GM12878 (cell line): Measurements from ENCODE around the gene NMBR. TPM values are rescaled to one million over a fixed set of nuclear protein-coding genes. Genes with fewer than 3 reads are reported as not detected.

Experiments used
- ATAC-seq: fragments of 200-7000 bp; cut with Tn5 transposase; 3 replicates; pipeline ENCODE4 v1.9.1; 2020; ENCODE audit warnings: mild to moderate bottlenecking, moderate library complexity
- BruUV-seq: library from RNA; stranded (reverse); fragments of 400-500 nt; replicated peaks from 2 replicates; lab custom pipeline; 2021; lab: Mats Ljungman, UMichigan
- CTCF ChIA-PET: fragments of 300-600 bp; sonication (Branson Sonifier 250); formaldehyde crosslinking; extraction: SDS; loops from one replicate; lab custom pipeline; 2021; ENCODE audit warnings: inconsistent platforms; lab: Yijun Ruan, JAX
- POLR2A ChIA-PET: fragments of 350-600 bp; formaldehyde crosslinking; extraction: SDS; loops from one replicate; lab custom pipeline; 2021; ENCODE audit warnings: inconsistent platforms; lab: Charles Lee
- RAD21 ChIA-PET: fragments of 300-600 bp; sonication (Branson Sonifier 250); formaldehyde crosslinking; loops from one replicate; lab custom pipeline; 2023; ENCODE audit warnings: antibody characterized with exemption; ENCODE audit not compliant: unreplicated experiment; lab: Charles Lee
- SMC1A ChIA-PET: fragments of 300-600 bp; sonication (Branson Sonifier 250); formaldehyde crosslinking; loops from one replicate; lab custom pipeline; 2023; ENCODE audit not compliant: unreplicated experiment, uncharacterized antibody; lab: Charles Lee
- DNase-seq: peaks from one replicate; pipeline ENCODE4 v3.0.0-alpha.2; 2011; ENCODE audit warnings: low read depth, low spot score
- FAIRE-seq: peaks from 3 replicates; lab custom pipeline; 2011; peaks lifted over from hg19 to GRCh38; lab: Jason Lieb, UNC
- H2AFZ ChIP-seq: 2 replicates; pipeline ENCODE4 v1.6.0; 2011; ENCODE audit warnings: low read depth, low read length, control low read depth; ENCODE audit not compliant: control insufficient read depth
- H3K27ac ChIP-seq: 2 replicates; pipeline ENCODE4 v1.5.1; 2011; ENCODE audit warnings: control low read depth; ENCODE audit not compliant: control insufficient read depth, insufficient read depth
- H3K27me3 ChIP-seq, 2 experiments: replicated peaks in 1 of 2; 2 replicates each; pipeline versions ENCODE4 v1.6.0 to v1.6.1; 2011; ENCODE audit warnings: low read length in 1 of 2; ENCODE audit not compliant: control insufficient read depth in 2 of 2, insufficient read depth in 2 of 2
- H3K36me3 ChIP-seq, 2 experiments: 2 replicates each; pipeline ENCODE4 v1.5.1; 2011; ENCODE audit warnings: low read length in 1 of 2; ENCODE audit not compliant: control insufficient read depth in 2 of 2, insufficient read depth in 2 of 2
- H3K4me1 ChIP-seq: 2 replicates; pipeline ENCODE4 v1.6.1; 2011; ENCODE audit warnings: mild to moderate bottlenecking, low read length, moderate library complexity, mixed read lengths; ENCODE audit not compliant: control insufficient read depth, insufficient read depth
- H3K4me2 ChIP-seq: 2 replicates; pipeline ENCODE4 v1.6.0; 2011; ENCODE audit warnings: control low read depth; ENCODE audit not compliant: control insufficient read depth, insufficient read depth
- H3K4me3 ChIP-seq: fragments of 200-600 bp; sonication (generic); 2 replicates; pipeline ENCODE4 v1.5.1; 2016
- H3K79me2 ChIP-seq: 2 replicates; pipeline ENCODE4 v1.6.0; 2011; ENCODE audit warnings: low read length; ENCODE audit not compliant: control insufficient read depth, insufficient read depth
- H3K9ac ChIP-seq: 2 replicates; pipeline ENCODE4 v1.8.0; 2011; ENCODE audit warnings: low read length, control low read depth, mixed read lengths; ENCODE audit not compliant: control insufficient read depth, insufficient read depth
- H3K9me3 ChIP-seq: replicated peaks from 3 replicates; pipeline ENCODE4 v1.5.1; 2011; ENCODE audit warnings: mild to moderate bottlenecking, low read length; ENCODE audit not compliant: control insufficient read depth, insufficient read depth
- H4K20me1 ChIP-seq: 2 replicates; pipeline ENCODE4 v1.6.0; 2011; ENCODE audit not compliant: control insufficient read depth, insufficient read depth
- ELK1 ChIP-seq: IDR thresholded peaks from 2 replicates; pipeline ENCODE4 v1.6.1; 2012; ENCODE audit warnings: low read depth, low read length, improper control_type of control experiment
- GABPA ChIP-seq: IDR thresholded peaks from 2 replicates; pipeline ENCODE4 v1.6.1; 2014; ENCODE audit warnings: antibody characterized with exemption, low read depth, mild to moderate bottlenecking, inconsistent platforms
- HDAC6 ChIP-seq: fragments of 200-600 bp; sonication (generic); IDR thresholded peaks from one replicate; pipeline ENCODE4 v1.8.0; 2017; ENCODE audit warnings: antibody characterized with exemption; ENCODE audit not compliant: unreplicated experiment
- MLLT1 ChIP-seq: fragments of 450-650 bp; IDR thresholded peaks from 2 replicates; pipeline ENCODE4 v1.6.1; 2016; ENCODE audit warnings: mild to moderate bottlenecking
- MTA2 ChIP-seq: fragments of 450-650 bp; IDR thresholded peaks from 2 replicates; pipeline ENCODE4 v1.6.1; 2016; ENCODE audit warnings: low read depth, mild to moderate bottlenecking, moderate library complexity
- PBX3 ChIP-seq: IDR thresholded peaks from 2 replicates; pipeline ENCODE4 v1.6.1; 2011; ENCODE audit warnings: mild to moderate bottlenecking, low read depth, low read length, moderate library complexity; ENCODE audit not compliant: insufficient replicate concordance
- SPI1 ChIP-seq: IDR thresholded peaks from 2 replicates; pipeline ENCODE4 v1.6.1; 2011; ENCODE audit warnings: low read depth, mild to moderate bottlenecking, low read length, moderate library complexity, borderline replicate concordance; ENCODE audit not compliant: insufficient read depth
- ZBTB33 ChIP-seq: fragments of 450-650 bp; IDR thresholded peaks from 2 replicates; pipeline ENCODE4 v1.6.1; 2017; ENCODE audit warnings: mild to moderate bottlenecking
- ZSCAN29 ChIP-seq: fragments of 450-650 bp; IDR thresholded peaks from 2 replicates; pipeline ENCODE4 v1.6.1; 2017; ENCODE audit warnings: mild to moderate bottlenecking, moderate library complexity
- ZZZ3 ChIP-seq: IDR thresholded peaks from 2 replicates; pipeline ENCODE4 v1.6.1; 2011; ENCODE audit warnings: low read depth; ENCODE audit not compliant: control insufficient read depth, insufficient read length
- WGBS: methylation state at CpG from one replicate; pipeline ENCODE4 v1.1.6; 2016; ENCODE audit warnings: low lambda C conversion rate; ENCODE audit not compliant: insufficient replicate concordance, insufficient coverage; ENCODE audit errors: missing lambda C conversion rate; 5-methylcytosine and 5-hydroxymethylcytosine counted together
- in situ Hi-C: fragments of 300-500 bp; cut with MboI; formaldehyde crosslinking; loops from 9 replicates; pipeline ENCODE4 v1.14.3; 2018; ENCODE audit warnings: mixed read lengths
- intact Hi-C: fragments of 100-400 bp; cut with micrococcal nuclease; formaldehyde crosslinking; loops from one replicate; pipeline ENCODE4 v1.14.2; 2022; ENCODE audit not compliant: unreplicated experiment
- polyA plus RNA-seq, 11 experiments: library from polyadenylated mRNA; depleted of rRNA in 4 of 11; unstranded in 6 of 11; stranded (reverse) in 5 of 11; fragments of >200 nt; fragmentation: Nextera tagmentation in 4 of 11; fragmentation: Illumina TruSeq in 1 of 11; extraction: Ambion mirVana in 4 of 11; extraction: Trizol in 1 of 11; gene quantifications; 1 replicate in 1 of 11; 2 replicates in 10 of 11; pipeline versions ENCODE4 v1.2.1 to v1.2.3, GENCODE V29; 2011 to 2016; ENCODE audit warnings: inconsistent platforms in 2 of 11, missing spikeins in 2 of 11, low read depth in 1 of 11
- total RNA-seq, 4 experiments: library from RNA; depleted of rRNA in 3 of 4; stranded (reverse); fragments of >200 nt in 3 of 4; fragmentation: Illumina TruSeq in 1 of 4; extraction: Trizol in 1 of 4; gene quantifications; 2 replicates each; pipeline versions ENCODE4 v1.2.1 to v1.2.3, GENCODE V29; 2013 to 2021

Gene NMBR
- total and polyA plus RNA-seq, 10 of the 15 experiments (the other 5 are each of a cell fraction or from before 2014, with no cell fraction given): not detected

- ChIA-PET SMC1A (no interaction called here), POLR2A (no interaction called here), RAD21 (no interaction called here), CTCF (interaction anchor here (0.7 kb wide), 1 partner anchor 24 kb away, joined by 3 read pairs; no protein-coding TSS in a partner anchor)
- Histone ChIP-seq H3K9ac (no peak overlapping the region), H3K27ac (no peak overlapping the region), H3K27me3 (no peaks in the 10 kb centered on the region), H3K36me3 (no peaks in the 10 kb centered on the region), H3K79me2 (no peaks in the 10 kb centered on the region), H3K4me1 (no peaks in the 10 kb centered on the region), H3K4me3 (no peak overlapping the region), H2AFZ (no peak overlapping the region), H4K20me1 (no peaks in the 10 kb centered on the region), H3K9me3 (no peaks in the 10 kb centered on the region), H3K4me2 (no peak overlapping the region)
- in situ Hi-C loops (no loop called here), intact Hi-C loops (no loop called here)
- 95% methylated on average over 2 of the region's 2 CpGs for WGBS
- DNase-seq (no peak), FAIRE-seq (no peak), ATAC-seq (no peak)
- BruUV-seq: no TSS peak
- TF ChIP-seq ZBTB33 (no peak), ZSCAN29 (no peak), ELK1 (no peak), SPI1 (no peak), HDAC6 (no peak), GABPA (no peak), ZZZ3 (no peak), MTA2 (no peak), PBX3 (no peak), MLLT1 (no peak)
Measured at GRCh38 chr6:142184307-142184706, 37.4 kb upstream of the NMBR start.
